DND-41 (cell line): ENCODE measurements around the gene MIPEP.

Source experiments
- ATAC-seq: fragments of 200-7000 bp; cut with Tn5 transposase; 3 replicates; pipeline ENCODE4 v1.9.1; 2021; ENCODE audit warnings: low read depth; ENCODE audit not compliant: insufficient read depth
- DNase-seq: peaks from one replicate; pipeline ENCODE4 v3.0.0-alpha.2; 2020
- H2AFZ ChIP-seq: 2 replicates; pipeline ENCODE4 v1.6.0; 2012; ENCODE audit warnings: low read depth, low read length
- H3K27ac ChIP-seq: 2 replicates; pipeline ENCODE4 v1.5.1; 2012; ENCODE audit warnings: low read length, inconsistent platforms
- H3K27me3 ChIP-seq: fragments of 200-600 bp; sonication (generic); 2 replicates; pipeline ENCODE4 v1.6.0; 2012; ENCODE audit warnings: low read length, mild to moderate bottlenecking, inconsistent platforms; ENCODE audit not compliant: insufficient read depth, poor library complexity
- H3K36me3 ChIP-seq: 2 replicates; pipeline ENCODE4 v1.5.1; 2012; ENCODE audit warnings: low read length, inconsistent platforms; ENCODE audit not compliant: insufficient read depth
- H3K4me1 ChIP-seq: 2 replicates; pipeline ENCODE4 v1.5.1; 2012; ENCODE audit warnings: mild to moderate bottlenecking, low read length; ENCODE audit not compliant: insufficient read depth
- H3K4me2 ChIP-seq: 2 replicates; pipeline ENCODE4 v1.6.0; 2012; ENCODE audit warnings: mild to moderate bottlenecking, moderate library complexity, low read length, inconsistent platforms; ENCODE audit not compliant: insufficient read depth
- H3K4me3 ChIP-seq, 2 experiments: fragments of 200-600 bp in 1 of 2; shearing (Covaris generic) in 1 of 2; 2 replicates each; pipeline ENCODE4 v1.5.1; 2012 to 2016; ENCODE audit warnings: inconsistent platforms in 2 of 2, low read length in 2 of 2, mild to moderate bottlenecking in 2 of 2, low read depth in 1 of 2, moderate library complexity in 1 of 2
- H3K79me2 ChIP-seq: 2 replicates; pipeline ENCODE4 v1.6.0; 2012; ENCODE audit warnings: low read length, inconsistent platforms; ENCODE audit not compliant: insufficient read depth
- H3K9ac ChIP-seq: 2 replicates; pipeline ENCODE4 v1.6.0; 2012; ENCODE audit warnings: low read depth, mild to moderate bottlenecking, inconsistent platforms, low read length, moderate library complexity
- H3K9me3 ChIP-seq: 2 replicates; pipeline ENCODE4 v1.5.1; 2012; ENCODE audit warnings: low read length, moderate library complexity, mild to moderate bottlenecking, inconsistent platforms; ENCODE audit not compliant: insufficient read depth, severe bottlenecking
- H4K20me1 ChIP-seq: 2 replicates; pipeline ENCODE4 v1.6.0; 2012; ENCODE audit warnings: low read length; ENCODE audit not compliant: insufficient read depth
- CTCF ChIP-seq: IDR thresholded peaks from 2 replicates; pipeline ENCODE4 v1.5.1; 2012; ENCODE audit warnings: borderline replicate concordance, low read length, moderate library complexity, mild to moderate bottlenecking; ENCODE audit not compliant: poor library complexity, severe bottlenecking; ENCODE audit errors: extremely low read depth
- EZH2 ChIP-seq: IDR thresholded peaks from 3 replicates; pipeline ENCODE4 v1.6.1; 2012; ENCODE audit warnings: borderline replicate concordance, low read depth, mild to moderate bottlenecking, moderate library complexity, low read length, inconsistent platforms; ENCODE audit not compliant: severe bottlenecking

Gene MIPEP

DNA sequence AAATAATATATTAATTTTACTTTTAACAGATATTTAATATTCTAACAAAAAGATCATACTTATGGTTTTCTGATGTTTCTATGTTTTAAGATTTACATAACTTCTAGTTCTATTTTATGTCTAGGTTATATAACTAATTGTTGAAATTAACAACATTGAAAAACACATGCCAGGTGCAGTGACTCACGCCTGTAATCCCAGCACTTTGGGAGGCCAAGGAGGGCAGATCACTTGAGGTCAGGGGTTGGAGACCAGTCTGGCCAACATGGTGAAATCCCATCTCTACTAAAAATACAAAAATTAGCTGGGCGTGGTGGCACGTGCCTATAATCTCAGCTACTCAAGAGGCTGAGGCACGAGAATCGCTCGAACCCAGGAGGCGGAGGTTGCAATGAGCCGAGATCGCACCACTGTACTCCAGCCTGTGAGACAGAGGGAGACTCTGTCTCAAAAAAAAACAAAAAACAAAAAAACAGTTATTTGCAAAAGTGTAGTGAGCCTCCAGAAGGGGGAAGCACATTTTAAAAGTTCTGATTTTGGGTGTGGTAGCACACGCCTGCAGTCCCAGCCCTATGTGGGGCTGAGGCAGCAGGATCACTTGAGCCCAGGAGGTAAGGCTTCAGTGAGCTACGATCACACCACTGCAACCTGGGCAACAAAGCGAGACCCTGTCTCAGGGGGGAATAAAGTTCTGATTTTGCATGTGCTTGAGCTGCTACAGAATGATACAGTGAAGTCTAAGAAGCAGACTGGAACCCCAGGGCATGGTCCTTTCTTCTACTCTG is 18.7 kb downstream of the MIPEP start:
- Histone ChIP-seq H3K9me3 (no peaks in the 10 kb centered on the region), H3K4me1 (no peaks in the 10 kb centered on the region), H3K36me3 (peaks cover 3% of the 10 kb centered on the region; the same call in 1 of the 2 replicates), H3K79me2 (no peaks in the 10 kb centered on the region), H4K20me1 (no peaks in the 10 kb centered on the region), H3K27me3 (no peaks in the 10 kb centered on the region), H3K9ac (no peak overlapping the region), H3K4me2 (no peak overlapping the region), H3K27ac (no peak overlapping the region), H2AFZ (no peak overlapping the region), H3K4me3 (no peak overlapping the region)
- DNase-seq (no peak), ATAC-seq (no peak)
- TF ChIP-seq EZH2: no peak
- no peak for TF ChIP-seq CTCF

DNA sequence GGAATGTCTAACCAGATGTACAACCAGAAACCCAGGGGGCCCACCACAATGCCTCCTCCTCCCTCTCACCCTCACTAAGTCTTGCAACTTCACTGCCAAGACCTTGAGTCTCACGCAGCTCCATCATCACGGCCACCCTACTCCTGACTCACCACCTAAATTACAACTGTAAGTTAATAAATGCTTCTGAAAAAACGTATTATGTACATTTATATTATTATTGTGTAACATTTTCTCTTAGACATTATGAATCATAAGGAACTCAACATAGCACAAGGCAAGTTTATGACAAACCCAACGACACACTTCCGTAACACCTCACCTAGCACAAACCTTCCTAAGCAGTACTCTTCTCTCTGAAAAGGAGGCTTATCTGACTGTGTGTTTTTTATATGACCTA is 20.7 kb downstream of the MIPEP start:
- H3K4me1 ChIP-seq: no peaks in the 10 kb centered on the region
- TF ChIP-seq EZH2 (no peak), CTCF (no peak)
- H3K27ac ChIP-seq: no peak overlapping the region
- no peaks in the 10 kb centered on the region for H3K27me3 ChIP-seq
- DNase-seq: no peak
- no peak overlapping the region for H2AFZ ChIP-seq
- no peaks in the 10 kb centered on the region for H3K79me2 ChIP-seq
- H3K36me3 ChIP-seq: peaks cover 3% of the 10 kb centered on the region; the same call in 1 of the 2 replicates
- no peaks in the 10 kb centered on the region for H3K9me3 ChIP-seq
- ATAC-seq: no peak
- H4K20me1 ChIP-seq: no peaks in the 10 kb centered on the region
- H3K4me2 ChIP-seq: no peak overlapping the region
- H3K4me3 ChIP-seq: no peak overlapping the region
- no peak overlapping the region for H3K9ac ChIP-seq

- no peaks in the 10 kb centered on the region for H3K79me2 ChIP-seq
- DNase-seq (no peak), ATAC-seq (no peak)
- no peaks in the 10 kb centered on the region for H3K4me1 ChIP-seq
- TF ChIP-seq CTCF (no peak), EZH2 (no peak)
- no peaks in the 10 kb centered on the region for H3K27me3 ChIP-seq
- no peak overlapping the region for H3K27ac ChIP-seq
- peaks cover 3% of the 10 kb centered on the region; the same call in 1 of the 2 replicates for H3K36me3 ChIP-seq
- no peak overlapping the region for H3K9ac ChIP-seq
- no peaks in the 10 kb centered on the region for H3K9me3 ChIP-seq
- H3K4me2 ChIP-seq: no peak overlapping the region
- no peaks in the 10 kb centered on the region for H4K20me1 ChIP-seq
- H3K4me3 ChIP-seq: no peak overlapping the region
- no peak overlapping the region for H2AFZ ChIP-seq
Measured at GRCh38 chr13:23867027-23867491, 22.1 kb downstream of the MIPEP start.
